Gastroesophageal sphincter (tissue), 4 donors: Measurements from ENCODE around the gene MAST1. TPM values are rescaled to one million over a fixed set of nuclear protein-coding genes. Genes with fewer than 3 reads are reported as not detected.

Source experiments
- ATAC-seq: fragments of 150-250 bp; one replicate; pipeline ENCODE4 v1.9.1; 2016; ENCODE audit warnings: mild to moderate bottlenecking, moderate library complexity
- H3K27ac ChIP-seq, 4 donors: fragments of 200-600 bp; sonication (generic) in 3 of 4; 1 replicate in 3 of 4; 2 replicates in 1 of 4; pipeline ENCODE4 v1.5.1; 2016 to 2019
- H3K27me3 ChIP-seq: fragments of 200-600 bp; sonication (generic); one replicate; pipeline ENCODE4 v1.5.1; 2019
- H3K36me3 ChIP-seq, 2 donors: fragments of 200-600 bp; sonication (generic); one replicate each; pipeline ENCODE4 v1.5.1; 2019; ENCODE audit warnings: control low read depth in 1 of 2
- H3K4me1 ChIP-seq, 3 donors: fragments of 200-600 bp; sonication (generic); 1 replicate in 2 of 3; 2 replicates in 1 of 3; pipeline ENCODE4 v1.5.1; 2016 to 2019; ENCODE audit warnings: control low read depth in 2 of 3
- H3K4me3 ChIP-seq, 2 donors: fragments of 200-600 bp; sonication (generic); one replicate each; pipeline ENCODE4 v1.5.1; 2019; ENCODE audit warnings: mild to moderate bottlenecking in 1 of 2, moderate library complexity in 1 of 2
- H3K9me3 ChIP-seq, 3 donors: fragments of 200-600 bp; sonication (generic); one replicate each; pipeline ENCODE4 v1.5.1; 2017 to 2019; ENCODE audit warnings: control low read depth in 2 of 3
- EP300 ChIP-seq: sonication (generic); formaldehyde crosslinking; IDR thresholded peaks from one replicate; pipeline ENCODE4 v1.6.1; 2017; ENCODE audit warnings: antibody characterized with exemption, mild to moderate bottlenecking
- POLR2A ChIP-seq, 2 donors: fragments of 450-650 bp; IDR thresholded peaks; one replicate each; pipeline ENCODE4 v1.6.1; 2017; ENCODE audit warnings: antibody characterized with exemption in 2 of 2, mild to moderate bottlenecking in 2 of 2, moderate library complexity in 1 of 2
- POLR2AphosphoS5 ChIP-seq: sonication (generic); formaldehyde crosslinking; IDR thresholded peaks from one replicate; pipeline ENCODE4 v1.6.1; 2017; ENCODE audit warnings: antibody characterized with exemption
- WGBS, 2 donors: methylation state at CpG; one replicate each; pipeline ENCODE4 v1.1.5; 2018; ENCODE audit warnings: low coverage in 1 of 2; 5-methylcytosine and 5-hydroxymethylcytosine counted together
- total RNA-seq, 4 donors: library from RNA; depleted of rRNA; stranded (reverse); fragments of >200 nt; gene quantifications; one replicate each; pipeline ENCODE4 v1.1.0, GENCODE V29; 2016
- TF ChIP-seq, protein P1 (sequence below), 4 experiments: fragments of 200-600 bp in 2 of 4; fragments of 450-650 bp in 2 of 4; sonication (generic) in 1 of 4; IDR thresholded peaks; one replicate each; pipeline ENCODE4 v1.5.1; 2017 to 2019; ENCODE audit warnings: antibody characterized with exemption in 4 of 4, mild to moderate bottlenecking in 2 of 4, moderate library complexity in 2 of 4

MAST1 gene
- total RNA-seq, 4 donors from 2014 or later = 0.15 to 1.5 TPM; not detected in 2

DNA sequence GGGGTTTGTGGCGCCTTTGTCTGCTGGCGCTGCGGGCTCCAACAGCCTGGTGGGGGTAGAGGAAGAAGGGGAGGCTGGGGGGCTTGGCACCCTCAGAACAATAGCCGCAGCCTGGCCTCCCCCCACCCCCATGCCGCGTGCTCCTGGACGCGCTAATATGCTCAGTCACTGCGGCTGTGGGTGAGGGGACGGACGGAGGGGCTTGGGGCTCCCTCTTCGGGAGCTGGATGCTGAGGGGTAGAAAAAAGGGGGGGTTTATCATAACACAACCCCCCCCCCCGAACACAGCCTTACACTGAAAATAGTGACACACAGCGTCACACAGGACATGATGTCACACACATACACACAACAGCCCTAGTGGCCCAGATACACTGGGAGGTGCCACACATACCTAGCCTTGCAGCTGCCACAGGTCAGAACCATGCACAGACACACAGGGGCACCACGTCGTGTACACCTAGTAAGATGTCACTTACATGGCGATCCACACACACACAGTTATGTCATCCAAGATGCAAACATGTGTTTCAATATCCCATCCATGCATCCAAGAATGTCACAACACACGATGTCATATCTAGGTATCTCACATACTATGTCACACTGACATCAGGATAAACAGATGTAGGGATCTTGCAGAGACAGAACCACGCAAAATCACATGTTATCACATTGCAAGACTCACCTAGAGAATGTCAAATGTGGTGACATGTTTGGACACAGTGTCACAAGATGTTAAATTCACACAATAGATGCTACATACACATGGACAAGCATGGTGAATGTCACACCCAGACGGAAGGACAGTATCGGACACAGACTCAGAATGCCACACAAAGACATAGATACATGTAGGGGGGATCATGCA lies 806 bp downstream of the MAST1 start:
- TF ChIP-seq, protein P1, sequence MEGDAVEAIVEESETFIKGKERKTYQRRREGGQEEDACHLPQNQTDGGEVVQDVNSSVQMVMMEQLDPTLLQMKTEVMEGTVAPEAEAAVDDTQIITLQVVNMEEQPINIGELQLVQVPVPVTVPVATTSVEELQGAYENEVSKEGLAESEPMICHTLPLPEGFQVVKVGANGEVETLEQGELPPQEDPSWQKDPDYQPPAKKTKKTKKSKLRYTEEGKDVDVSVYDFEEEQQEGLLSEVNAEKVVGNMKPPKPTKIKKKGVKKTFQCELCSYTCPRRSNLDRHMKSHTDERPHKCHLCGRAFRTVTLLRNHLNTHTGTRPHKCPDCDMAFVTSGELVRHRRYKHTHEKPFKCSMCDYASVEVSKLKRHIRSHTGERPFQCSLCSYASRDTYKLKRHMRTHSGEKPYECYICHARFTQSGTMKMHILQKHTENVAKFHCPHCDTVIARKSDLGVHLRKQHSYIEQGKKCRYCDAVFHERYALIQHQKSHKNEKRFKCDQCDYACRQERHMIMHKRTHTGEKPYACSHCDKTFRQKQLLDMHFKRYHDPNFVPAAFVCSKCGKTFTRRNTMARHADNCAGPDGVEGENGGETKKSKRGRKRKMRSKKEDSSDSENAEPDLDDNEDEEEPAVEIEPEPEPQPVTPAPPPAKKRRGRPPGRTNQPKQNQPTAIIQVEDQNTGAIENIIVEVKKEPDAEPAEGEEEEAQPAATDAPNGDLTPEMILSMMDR (IDR thresholded peaks at IDR 0.05) = no peak
- TF ChIP-seq POLR2AphosphoS5 = no peak
- TF ChIP-seq POLR2A (IDR thresholded peaks at IDR 0.05) = no peak
- no peak for TF ChIP-seq EP300
- Histone ChIP-seq H3K36me3 (no peaks in the 10 kb centered on the region), H3K4me3 (peak overlapping the region in 1 of 2 donors; percentile 39), H3K27me3 (peaks cover 100% of the 10 kb centered on the region), H3K9me3 (no peaks in the 10 kb centered on the region), H3K27ac (no peak overlapping the region), H3K4me1 (peaks cover 0 to 32% (median 14%) of the 10 kb centered on the region in 3 donors)
- 41 to 51% methylated on average over 4 to 5 of the region's 21 CpGs for WGBS, 2 donors
- no peak for ATAC-seq

DNA sequence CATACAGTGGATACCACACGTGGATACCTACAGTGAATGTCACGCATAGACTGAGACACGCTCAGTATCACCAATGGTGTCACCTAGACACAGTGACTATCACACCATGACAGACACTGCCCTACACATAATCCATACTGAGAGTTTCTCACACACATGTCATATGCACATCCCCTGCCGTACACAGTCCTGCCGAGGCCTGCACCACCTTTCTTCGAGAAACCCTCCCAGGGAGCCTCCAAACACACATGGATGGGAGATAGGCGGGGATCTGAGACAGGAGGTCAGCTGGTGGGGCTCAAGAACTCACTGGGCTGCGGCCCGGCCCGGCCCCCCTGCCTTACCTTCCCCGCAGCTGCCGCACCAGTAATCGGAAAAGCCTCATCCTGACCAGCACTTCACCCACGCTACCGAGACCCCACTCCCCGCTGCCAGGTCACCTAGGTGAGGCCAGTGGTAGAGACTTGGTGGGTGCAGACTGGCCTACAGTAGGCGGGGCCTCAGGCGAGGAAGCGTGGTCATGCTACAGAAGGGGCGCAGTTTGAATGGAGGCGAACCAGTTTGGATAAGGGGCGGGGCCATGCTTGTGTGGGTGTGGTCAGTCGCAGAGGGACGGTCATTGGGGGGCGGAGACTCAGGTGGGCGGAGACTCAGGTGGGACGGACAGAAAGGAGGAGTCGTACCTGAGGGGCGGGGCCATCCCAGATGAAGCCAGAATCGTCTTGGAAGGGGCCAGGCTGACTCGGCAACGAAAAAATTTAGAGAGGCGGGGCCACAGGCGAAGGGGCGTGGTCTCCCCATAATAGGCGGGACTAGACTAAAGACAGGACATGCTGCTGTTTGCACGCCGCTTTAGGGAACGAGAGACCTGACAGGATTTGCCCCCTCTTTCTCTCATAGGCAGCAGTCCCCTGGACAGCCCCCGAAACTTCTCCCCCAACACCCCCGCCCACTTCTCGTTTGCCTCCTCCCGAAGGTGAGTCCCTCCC lies 2.1 kb downstream of the MAST1 start:
- 9 to 16% methylated on average over 14 to 20 of the region's 43 CpGs for WGBS, 2 donors
- TF ChIP-seq POLR2A (IDR thresholded peaks at IDR 0.05) (no peak), EP300 (no peak), POLR2AphosphoS5 (no peak)
- TF ChIP-seq, protein P1 (IDR thresholded peaks at IDR 0.05) = no peak
- no peak for ATAC-seq
- Histone ChIP-seq H3K27ac (no peak overlapping the region), H3K4me1 (peaks cover 0 to 25% (median 11%) of the 10 kb centered on the region in 3 donors), H3K4me3 (peak overlapping the region in 1 of 2 donors; percentile 28), H3K9me3 (no peaks in the 10 kb centered on the region), H3K27me3 (peaks cover 99% of the 10 kb centered on the region), H3K36me3 (no peaks in the 10 kb centered on the region)

DNA sequence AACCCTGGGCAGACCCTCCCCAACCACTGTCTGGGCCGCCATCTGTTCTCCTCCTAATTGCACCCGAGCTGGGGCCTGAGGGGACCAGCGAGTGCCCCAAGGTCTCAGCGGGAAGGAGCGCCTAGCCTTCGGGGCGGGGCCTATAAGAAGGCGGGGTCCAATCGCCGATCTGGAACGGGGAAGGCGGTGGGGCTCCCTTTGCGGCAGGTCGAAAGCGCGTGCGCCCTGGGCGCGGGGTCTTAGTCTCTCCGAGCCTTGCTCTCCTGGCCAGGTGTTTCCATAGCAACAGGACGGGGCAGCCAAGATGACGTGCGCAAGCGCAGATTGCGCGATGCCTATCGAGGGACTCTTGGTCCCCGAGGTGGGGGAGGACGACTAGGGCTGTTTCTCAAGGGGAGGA lies 2.8 kb downstream of the MAST1 start:
- no peaks in the 10 kb centered on the region for H3K36me3 ChIP-seq
- H3K4me1 ChIP-seq = peaks cover 0 to 25% (median 11%) of the 10 kb centered on the region in 3 donors
- H3K27ac ChIP-seq = no peak overlapping the region
- H3K4me3 ChIP-seq = peak overlapping the region in 1 of 2 donors; percentile 28
- TF ChIP-seq POLR2A (IDR thresholded peaks at IDR 0.05) (no peak), POLR2AphosphoS5 (no peak), EP300 (no peak)
- TF ChIP-seq, protein P1 (IDR thresholded peaks at IDR 0.05) = no peak
- no peaks in the 10 kb centered on the region for H3K9me3 ChIP-seq
- no peak for ATAC-seq
- 2% methylated on average over 17 of the region's 29 CpGs; no CpG with 5 or more reads in 1 of the 2 donors for WGBS, 2 donors
- peaks cover 99% of the 10 kb centered on the region for H3K27me3 ChIP-seq

DNA sequence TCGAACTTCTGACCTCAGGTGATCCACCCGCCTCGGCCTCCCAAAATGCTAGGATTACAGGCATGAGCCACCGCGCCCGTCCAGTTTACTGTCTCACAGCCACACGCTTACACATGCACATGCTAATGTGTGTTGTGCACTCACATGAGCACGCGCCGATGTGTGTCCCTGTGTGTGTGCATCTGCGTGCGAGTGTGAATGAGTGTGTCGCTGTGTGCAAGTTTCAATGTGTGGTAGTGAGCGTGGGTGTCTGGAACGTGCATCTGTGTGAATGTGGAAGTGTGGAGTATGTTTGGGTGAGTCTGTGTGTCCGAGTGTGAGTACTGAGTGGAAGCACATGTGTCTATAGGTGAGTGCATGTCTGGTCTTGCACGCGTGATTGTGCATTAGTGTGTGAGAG lies 4.2 kb downstream of the MAST1 start:
- WGBS, 2 donors = 95 to 98% methylated on average over 6 to 8 of the region's 18 CpGs
- H3K9me3 ChIP-seq = no peaks in the 10 kb centered on the region
- no peak overlapping the region for H3K4me3 ChIP-seq
- H3K27me3 ChIP-seq = peaks cover 94% of the 10 kb centered on the region
- TF ChIP-seq, protein P1 (IDR thresholded peaks at IDR 0.05) = no peak
- TF ChIP-seq POLR2A (IDR thresholded peaks at IDR 0.05) (no peak), POLR2AphosphoS5 (no peak), EP300 (no peak)
- no peaks in the 10 kb centered on the region for H3K36me3 ChIP-seq
- no peak overlapping the region for H3K27ac ChIP-seq
- H3K4me1 ChIP-seq = peaks cover 0 to 30% (median 11%) of the 10 kb centered on the region in 3 donors
- no peak for ATAC-seq
